ENCODE results near the gene PLEKHO2.
A peak's percentile ranks its signal among the peaks of the same experiment; 100 is the strongest.

PLEKHO2 gene

GRCh38 chr15:64825431-64826294 is 16.1 kb upstream of the PLEKHO2 start, which contains the start of gene PIF1:
TSS of gene PIF1 (minus strand) at chr15:64825647. CDS start at chr15:64824335, 1,312 bp downstream.
- DNase-seq (ENCODE audit: low read depth in 2 of 3, low spot score in 1 of 3): peak; percentile 81 to 89 (median 83)

- no peak for DNase-seq (ENCODE audit: low read depth in 2 of 3, low spot score in 1 of 3)
Measured at GRCh38 chr15:64828985-64829384, 12.7 kb upstream of the PLEKHO2 start.

DNA sequence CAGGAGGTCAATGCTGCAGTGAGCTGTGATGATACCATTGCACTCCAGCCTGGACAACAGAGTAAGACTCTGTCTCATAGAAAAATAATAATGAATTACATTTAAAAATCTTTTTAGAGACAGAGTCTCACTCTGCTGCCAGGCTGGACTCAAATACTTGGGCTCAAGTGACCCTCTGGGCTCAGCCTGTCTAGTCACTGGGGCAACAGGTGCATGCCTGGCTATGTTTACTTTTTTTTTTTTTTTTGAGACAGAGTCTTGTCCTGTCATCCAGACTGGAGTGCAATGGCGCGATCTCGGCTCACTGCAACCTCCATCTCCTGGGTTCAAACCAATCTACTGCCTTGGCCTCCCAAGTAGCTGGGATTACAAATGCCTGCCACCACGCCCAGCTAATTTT is 8.0 kb upstream of the PLEKHO2 start:
- DNase-seq (ENCODE audit: low read depth in 2 of 3, low spot score in 1 of 3): no peak

DNA sequence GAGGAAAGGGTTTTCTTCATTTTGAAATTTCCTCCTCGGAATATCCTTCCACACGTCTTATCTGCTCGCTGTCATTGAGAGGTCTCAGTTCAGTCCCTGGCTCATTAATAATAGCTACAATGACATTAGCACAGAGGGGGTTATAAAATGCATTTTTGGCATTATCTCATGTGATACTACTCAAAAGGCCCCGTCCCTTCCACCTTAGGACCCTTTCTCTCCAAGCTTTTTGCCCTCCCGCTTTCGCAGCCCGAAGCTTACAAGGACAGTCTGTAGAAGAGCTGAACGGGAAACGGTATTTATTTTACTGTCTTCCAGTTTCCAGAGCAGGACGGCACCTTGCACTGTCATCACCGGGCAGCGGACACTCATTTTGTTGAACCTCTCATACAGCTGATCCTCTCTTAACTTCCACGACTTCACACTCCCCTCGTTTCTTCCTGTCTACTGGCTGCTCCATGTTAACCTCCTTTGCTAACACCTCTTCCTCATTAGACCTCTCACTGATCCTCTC is 5.6 kb upstream of the PLEKHO2 start:
- no peak for DNase-seq (ENCODE audit: low read depth in 2 of 3, low spot score in 1 of 3)

- DNase-seq (ENCODE audit: low read depth in 2 of 3, low spot score in 1 of 3): peak in 1 of 3 donors; percentile 10
Measured at GRCh38 chr15:64837502-64837901, 4.2 kb upstream of the PLEKHO2 start.

DNA sequence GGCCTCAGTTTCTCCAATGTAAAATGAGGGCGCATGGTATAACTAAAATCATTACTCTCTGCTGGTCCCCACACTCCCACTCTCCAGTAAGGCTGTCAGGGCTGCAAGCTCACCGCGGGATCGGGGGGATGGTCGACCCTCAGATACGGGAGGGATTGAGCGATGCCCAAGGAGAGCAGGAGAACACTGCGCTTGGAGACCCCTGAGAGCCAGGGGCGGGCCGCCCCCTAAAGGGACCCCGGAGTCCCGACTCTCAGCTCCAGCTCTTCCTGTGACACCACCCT is 713 bp upstream of the PLEKHO2 start:
- no peak for DNase-seq (ENCODE audit: low read depth in 2 of 3, low spot score in 1 of 3)

DNA sequence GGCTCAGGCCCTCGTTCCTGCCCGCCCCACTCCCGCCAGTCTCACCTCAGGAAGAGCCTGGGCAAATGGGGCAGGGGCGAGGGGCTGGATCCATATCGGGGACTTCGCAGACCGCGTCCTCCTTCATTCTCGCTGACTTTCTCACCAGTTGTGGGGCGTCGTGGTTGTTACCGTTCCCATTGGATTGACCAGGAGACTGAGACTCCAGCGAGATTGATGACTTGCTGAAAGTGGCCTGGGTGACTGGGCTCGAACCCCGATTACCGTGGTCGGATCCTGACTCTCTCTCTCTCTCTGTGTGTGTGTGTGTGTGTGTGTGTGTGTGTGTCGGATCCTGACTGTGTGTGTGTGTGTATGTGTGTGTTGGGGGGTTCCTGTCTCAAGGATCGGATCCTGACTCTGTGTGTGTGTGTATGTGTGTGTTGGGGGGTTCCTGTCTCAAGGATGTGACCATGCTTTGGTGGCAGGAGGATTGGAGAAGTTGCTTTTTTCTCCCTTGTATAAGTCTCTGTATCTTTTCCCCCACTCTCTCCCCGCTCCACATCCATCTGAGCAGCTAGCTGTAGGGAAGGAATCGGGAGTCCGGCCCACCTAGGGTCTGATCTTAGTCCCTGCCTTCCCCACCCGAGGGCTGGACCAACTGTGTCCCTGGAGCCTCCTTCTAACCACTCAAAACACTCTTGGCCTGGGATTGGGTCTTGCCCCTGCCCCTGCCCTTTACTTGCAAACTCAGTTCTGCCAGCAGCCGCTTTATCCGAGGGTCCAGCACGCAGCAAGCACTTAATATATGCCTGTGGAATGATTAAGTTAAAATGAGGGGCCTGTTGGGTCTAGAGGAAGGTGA is 603 bp downstream of the PLEKHO2 start:
- DNase-seq (ENCODE audit: low read depth in 2 of 3, low spot score in 1 of 3): no peak

DNA sequence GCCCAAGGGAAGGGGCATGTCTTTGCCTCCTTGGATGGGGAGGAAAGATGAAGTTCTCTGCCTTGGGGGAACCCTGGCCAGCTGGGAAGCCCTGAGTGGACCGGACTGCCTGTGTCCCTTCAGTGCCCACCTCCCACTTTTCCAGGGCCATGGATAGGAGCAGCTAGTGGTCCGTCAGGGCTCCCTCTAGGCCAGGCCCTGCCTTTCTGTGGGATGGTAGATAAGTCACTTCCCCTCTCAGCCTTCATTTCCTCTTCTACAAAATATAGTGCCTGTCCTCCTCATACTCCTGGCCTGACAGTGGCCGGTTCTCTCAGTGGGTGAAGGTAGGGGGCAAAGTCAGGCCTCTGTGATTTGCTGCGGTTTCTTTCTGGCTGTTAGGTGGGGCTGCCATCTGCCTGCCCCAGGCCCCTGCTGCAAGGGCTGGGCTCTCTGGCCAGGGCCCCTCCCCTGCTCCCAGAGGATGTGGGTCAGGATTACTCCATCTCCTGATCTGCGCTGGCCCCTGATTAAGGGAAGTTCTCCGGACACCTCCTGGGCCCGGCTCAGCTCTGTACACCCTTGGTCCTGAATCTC is 1.4 kb downstream of the PLEKHO2 start:
- no peak for DNase-seq (ENCODE audit: low read depth in 2 of 3, low spot score in 1 of 3)

- no peak for DNase-seq (ENCODE audit: low read depth in 2 of 3, low spot score in 1 of 3)
Measured at GRCh38 chr15:64843991-64844390, 2.3 kb downstream of the PLEKHO2 start.

DNA sequence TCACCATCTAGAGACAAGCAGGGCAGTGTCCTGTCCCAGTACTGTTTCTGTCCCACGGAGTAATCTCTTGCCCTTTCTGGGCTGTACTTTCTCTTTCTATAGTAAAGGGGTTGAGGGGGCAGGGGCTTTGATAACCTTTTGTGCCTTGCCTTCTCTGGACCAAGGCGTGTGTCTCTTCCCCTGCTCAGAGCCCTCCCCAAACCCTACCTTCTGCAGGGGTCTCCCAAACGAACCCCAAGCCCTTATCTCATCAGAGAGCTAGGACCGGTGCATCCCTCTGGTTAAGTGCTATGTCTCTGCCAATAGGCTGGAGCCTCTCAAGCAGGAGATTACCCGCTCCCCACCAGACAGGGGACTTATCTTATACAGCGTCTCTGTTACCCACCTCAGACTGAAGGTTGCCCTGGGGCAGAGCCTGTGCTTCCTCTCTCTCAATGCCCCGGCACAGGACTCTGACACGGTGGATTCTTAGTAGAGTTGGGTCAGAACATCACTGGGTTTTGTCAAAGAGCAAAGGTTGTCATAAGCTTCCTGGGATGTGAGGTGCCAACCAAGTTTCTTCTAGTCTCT is 2.9 kb downstream of the PLEKHO2 start:
- no peak for DNase-seq (ENCODE audit: low read depth in 2 of 3, low spot score in 1 of 3)

- DNase-seq (ENCODE audit: low read depth in 2 of 3, low spot score in 1 of 3): no peak
Measured at GRCh38 chr15:64845183-64845611, 3.5 kb downstream of the PLEKHO2 start.

DNA sequence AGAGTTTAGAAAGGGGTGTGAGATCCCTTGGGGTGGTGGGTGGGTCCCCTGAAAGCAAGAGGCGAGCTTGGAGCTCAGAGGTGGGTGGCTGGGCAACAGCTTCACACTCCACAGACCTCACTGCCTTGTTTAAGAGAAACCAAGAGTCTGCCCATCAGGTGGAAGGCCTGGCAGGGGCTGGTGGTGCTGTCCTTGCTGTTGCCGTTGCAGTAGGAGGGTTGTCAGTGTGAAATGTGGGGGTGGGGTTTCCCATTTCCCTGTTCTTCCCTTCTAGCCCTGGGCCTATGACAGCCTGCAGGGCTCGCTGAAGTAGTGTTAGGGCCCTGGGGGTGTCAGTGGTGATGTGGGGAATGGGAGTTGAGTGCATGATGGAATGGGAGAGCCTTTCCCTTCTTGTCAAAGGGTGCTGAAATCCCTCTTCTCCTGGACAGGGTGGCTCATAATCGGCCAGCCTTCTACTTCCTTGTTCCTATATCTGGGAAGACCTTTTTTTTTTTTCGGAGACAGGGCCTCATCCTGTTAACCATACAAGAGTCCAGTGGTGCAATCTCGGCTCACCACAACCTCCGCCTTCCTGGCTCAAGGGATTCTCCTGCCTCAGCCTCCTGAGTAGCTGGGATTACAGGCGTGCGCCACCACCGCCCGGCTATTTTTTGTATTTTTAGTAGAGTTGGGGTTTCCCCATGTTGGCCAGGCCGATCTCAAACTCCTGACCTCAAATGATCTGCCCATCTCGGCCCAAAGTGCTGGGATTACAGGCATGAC is 4.3 kb downstream of the PLEKHO2 start:
- no peak for DNase-seq (ENCODE audit: low read depth in 2 of 3, low spot score in 1 of 3)

GRCh38 chr15:64847016-64847415 is 5.3 kb downstream of the PLEKHO2 start:
- DNase-seq (ENCODE audit: low read depth in 2 of 3, low spot score in 1 of 3): no peak

- DNase-seq (ENCODE audit: low read depth in 2 of 3, low spot score in 1 of 3): no peak
Measured at GRCh38 chr15:64847448-64847847, 5.7 kb downstream of the PLEKHO2 start.

DNA sequence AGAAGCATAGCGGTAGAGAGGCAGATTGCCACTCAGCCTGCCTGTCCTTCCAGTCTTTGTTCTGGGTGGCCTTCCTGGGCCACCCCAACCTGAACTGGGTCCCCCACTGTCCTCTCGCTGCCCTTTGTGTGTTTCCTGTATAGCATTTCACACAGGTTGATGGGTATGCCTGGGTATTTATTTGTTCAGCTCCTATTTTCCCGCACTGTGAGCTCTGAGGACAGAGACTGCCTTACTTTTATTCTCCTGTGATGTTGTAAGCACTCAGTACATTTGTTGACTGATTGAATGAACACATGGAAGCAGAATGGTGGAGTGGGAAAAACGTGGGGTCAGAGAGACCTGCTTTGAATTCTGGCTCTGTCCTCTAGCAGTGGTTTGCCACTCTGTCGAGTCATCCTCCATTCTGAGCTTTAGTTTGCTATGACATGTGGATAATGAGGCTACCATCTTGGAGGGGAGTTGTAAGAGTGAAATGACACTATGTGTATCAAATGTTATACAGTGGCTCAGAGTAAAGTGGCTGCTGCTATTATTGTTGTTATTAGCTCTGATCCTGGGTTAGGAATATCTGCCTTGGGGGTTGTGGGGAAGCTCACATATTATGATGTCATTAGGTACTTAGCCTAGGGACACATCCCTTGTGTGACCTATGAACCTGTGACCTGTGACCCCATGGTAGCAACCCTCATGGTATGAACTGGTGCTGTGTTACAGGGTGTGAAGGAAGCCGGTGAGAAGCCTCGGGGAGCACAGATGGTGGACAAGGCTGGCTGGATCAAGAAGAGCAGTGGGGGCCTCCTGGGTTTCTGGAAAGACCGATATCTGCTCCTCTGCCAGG is 6.4 kb downstream of the PLEKHO2 start:
- no peak for DNase-seq (ENCODE audit: low read depth in 2 of 3, low spot score in 1 of 3)

DNA sequence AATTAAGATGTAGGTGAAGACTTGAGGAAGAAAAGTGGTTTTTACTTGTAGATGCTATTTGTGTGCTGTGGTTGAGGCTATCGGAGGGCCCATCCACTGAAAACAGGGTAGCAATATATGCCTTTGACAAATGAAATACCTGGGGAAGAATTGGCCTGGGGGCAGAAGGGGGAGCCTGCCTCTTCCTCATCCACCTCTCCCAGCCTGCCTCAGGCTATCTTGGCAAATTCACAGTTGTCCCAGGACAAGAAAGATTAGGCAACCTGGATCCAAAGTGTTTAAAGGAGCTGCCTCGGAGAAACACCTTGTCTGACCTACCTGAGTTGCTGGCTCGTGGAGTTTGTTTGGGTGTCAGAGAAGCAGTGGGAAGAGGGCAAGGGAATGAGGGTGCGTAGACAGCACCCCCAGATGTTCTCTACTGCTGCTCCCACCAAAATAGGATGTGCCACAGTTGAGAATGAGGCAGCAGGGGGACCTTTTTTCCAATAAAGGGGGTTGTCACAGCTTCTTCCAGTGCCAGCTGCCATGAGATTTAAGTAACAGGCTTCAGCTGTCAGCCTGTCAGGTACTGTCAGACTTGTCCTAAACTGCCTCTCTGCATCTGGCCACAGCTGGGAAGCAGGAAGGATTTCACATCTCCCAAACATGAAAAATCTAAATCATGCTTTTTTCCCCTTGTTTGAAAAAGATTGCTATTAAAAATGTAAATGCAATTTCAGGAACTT is 9.2 kb downstream of the PLEKHO2 start:
- DNase-seq (ENCODE audit: low read depth in 2 of 3, low spot score in 1 of 3): no peak

DNA sequence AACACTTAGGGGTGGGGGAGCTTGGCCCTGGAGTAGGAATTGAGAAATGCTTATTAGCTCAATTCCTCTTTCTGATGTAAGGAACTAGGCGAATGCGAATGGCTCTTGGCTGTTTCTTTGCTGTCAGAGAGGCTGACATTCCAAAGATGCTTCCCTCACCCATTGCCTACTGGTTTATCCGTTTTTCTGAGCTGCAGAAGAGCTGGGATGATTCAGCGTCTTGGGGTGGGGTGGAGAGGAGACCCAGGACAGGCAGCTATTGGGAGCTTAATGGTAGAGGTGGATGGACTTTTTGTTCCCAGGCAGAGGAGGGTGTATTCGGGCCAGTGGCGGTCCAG is 9.8 kb downstream of the PLEKHO2 start:
- no peak for DNase-seq (ENCODE audit: low read depth in 2 of 3, low spot score in 1 of 3)

GRCh38 chr15:64854041-64854440 is 12.3 kb downstream of the PLEKHO2 start:
- DNase-seq (ENCODE audit: low read depth in 2 of 3, low spot score in 1 of 3): no peak

GRCh38 chr15:64854526-64854925 is 12.8 kb downstream of the PLEKHO2 start:
- no peak for DNase-seq (ENCODE audit: low read depth in 2 of 3, low spot score in 1 of 3)

Measured in stimulated activated CD4-positive, alpha-beta T cell treated with anti-CD3 and anti-CD28 coated beads, Interleukin-12 subunit alpha, Interleukin-12 subunit beta, amount 100 ng/mL, for 48 hours (primary cell).